VCaP (cell line): ENCODE data around the gene NUP107.

Source experiments
- H3K27ac ChIP-seq: fragments of 450-650 bp; 2 replicates; pipeline ENCODE4 v1.5.1; 2017
- TF ChIP-seq, protein P1 (sequence below): fragments of 450-650 bp; conservative IDR thresholded peaks from 2 replicates; pipeline ENCODE4 v1.5.1; 2017; ENCODE audit warnings: mild to moderate bottlenecking, moderate library complexity

The NUP107 gene

GRCh38 chr12:68785823-68786222 lies 99.0 kb downstream of the NUP107 start:
- TF ChIP-seq, protein P1, sequence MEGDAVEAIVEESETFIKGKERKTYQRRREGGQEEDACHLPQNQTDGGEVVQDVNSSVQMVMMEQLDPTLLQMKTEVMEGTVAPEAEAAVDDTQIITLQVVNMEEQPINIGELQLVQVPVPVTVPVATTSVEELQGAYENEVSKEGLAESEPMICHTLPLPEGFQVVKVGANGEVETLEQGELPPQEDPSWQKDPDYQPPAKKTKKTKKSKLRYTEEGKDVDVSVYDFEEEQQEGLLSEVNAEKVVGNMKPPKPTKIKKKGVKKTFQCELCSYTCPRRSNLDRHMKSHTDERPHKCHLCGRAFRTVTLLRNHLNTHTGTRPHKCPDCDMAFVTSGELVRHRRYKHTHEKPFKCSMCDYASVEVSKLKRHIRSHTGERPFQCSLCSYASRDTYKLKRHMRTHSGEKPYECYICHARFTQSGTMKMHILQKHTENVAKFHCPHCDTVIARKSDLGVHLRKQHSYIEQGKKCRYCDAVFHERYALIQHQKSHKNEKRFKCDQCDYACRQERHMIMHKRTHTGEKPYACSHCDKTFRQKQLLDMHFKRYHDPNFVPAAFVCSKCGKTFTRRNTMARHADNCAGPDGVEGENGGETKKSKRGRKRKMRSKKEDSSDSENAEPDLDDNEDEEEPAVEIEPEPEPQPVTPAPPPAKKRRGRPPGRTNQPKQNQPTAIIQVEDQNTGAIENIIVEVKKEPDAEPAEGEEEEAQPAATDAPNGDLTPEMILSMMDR: no peak
- no peak overlapping the region for H3K27ac ChIP-seq

GRCh38 chr12:68786929-68787328 lies 100.2 kb downstream of the NUP107 start:
- TF ChIP-seq, protein P1: peak; percentile 61
- no peak overlapping the region for H3K27ac ChIP-seq

DNA sequence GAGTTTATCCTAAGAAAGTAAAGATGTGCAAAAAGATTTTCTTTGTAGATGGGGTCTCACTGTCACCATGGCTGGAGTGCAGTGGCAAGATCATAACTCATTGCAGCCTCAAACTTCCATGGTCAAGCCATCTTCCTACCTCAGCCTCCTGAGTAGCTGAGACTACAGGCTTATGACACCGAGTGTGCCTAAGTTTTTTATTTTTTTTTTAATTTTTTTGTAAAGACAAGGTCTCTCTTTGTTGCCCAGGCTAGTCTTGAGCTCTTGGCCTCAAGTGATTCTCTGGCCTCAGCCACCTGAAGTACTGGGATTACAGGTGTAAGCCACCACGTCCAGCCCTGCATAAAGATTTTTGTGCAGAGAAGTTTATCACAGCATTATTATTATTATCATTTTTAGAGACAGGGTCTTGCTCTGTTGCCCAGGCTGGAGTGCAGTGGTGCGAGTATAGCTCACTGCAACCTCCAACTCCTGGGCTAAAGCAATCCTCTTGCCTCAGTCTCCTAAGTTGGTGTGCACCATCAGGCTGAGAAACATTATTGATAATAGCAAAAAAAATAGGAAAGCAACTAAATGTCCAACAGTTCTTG lies 101.9 kb downstream of the NUP107 start:
- TF ChIP-seq, protein P1: no peak
- no peak overlapping the region for H3K27ac ChIP-seq

- no peak overlapping the region for H3K27ac ChIP-seq
- TF ChIP-seq, protein P1: no peak
Observed at GRCh38 chr12:68789144-68789878, 102.5 kb downstream of the NUP107 start.

- TF ChIP-seq, protein P1: no peak
- H3K27ac ChIP-seq: no peak overlapping the region
Observed at GRCh38 chr12:68790081-68790951, 103.5 kb downstream of the NUP107 start.

GRCh38 chr12:68790952-68791234 lies 104.1 kb downstream of the NUP107 start:
- TF ChIP-seq, protein P1: no peak
- no peak overlapping the region for H3K27ac ChIP-seq

- peak overlapping the region; percentile 1; the same call in 1 of the 2 replicates for H3K27ac ChIP-seq
- TF ChIP-seq, protein P1: no peak
Observed at GRCh38 chr12:68791897-68792481, 105.2 kb downstream of the NUP107 start.
